WTC11 (cell line): ENCODE measurements around the gene ACRBP. TPM values are rescaled to one million over a fixed set of nuclear protein-coding genes. Genes with fewer than 3 reads are reported as not detected.
"Not testable (repeated sequence)": the region's sequence is repeated elsewhere in the genome, so short reads cannot be mapped to it uniquely, and the experiment has no call there.

Source experiments
- ATAC-seq: fragments of 200-7000 bp; cut with Tn5 transposase; 2 replicates; pipeline ENCODE4 v1.10.0; 2021; ENCODE audit warnings: mild to moderate bottlenecking, moderate library complexity
- CTCF ChIA-PET: fragments of 300-600 bp; sonication (Branson Sonifier 250); formaldehyde crosslinking; loops from one replicate; lab custom pipeline; 2021; ENCODE audit warnings: antibody characterized with exemption; lab: Charles Lee
- POLR2A ChIA-PET: fragments of 350-600 bp; sonication (Branson Sonifier 250); formaldehyde crosslinking; loops from one replicate; lab custom pipeline; 2021; ENCODE audit warnings: antibody characterized with exemption; lab: Charles Lee
- DNase-seq: peaks from one replicate; pipeline ENCODE4 v3.0.0; 2021; ENCODE audit warnings: low spot score
- H3K27ac Mint-ChIP-seq: 2 replicates; pipeline ENCODE4 v1.8.0; 2021; ENCODE audit warnings: mixed read lengths
- H3K27me3 Mint-ChIP-seq: 2 replicates; pipeline ENCODE4 v1.8.0; 2021; ENCODE audit warnings: low read depth, mild to moderate bottlenecking, moderate library complexity, mixed read lengths
- H3K36me3 Mint-ChIP-seq: 2 replicates; pipeline ENCODE4 v1.8.0; 2021; ENCODE audit warnings: mixed read lengths
- H3K4me1 Mint-ChIP-seq: 2 replicates; pipeline ENCODE4 v1.8.0; 2022; ENCODE audit warnings: mixed read lengths
- H3K4me3 Mint-ChIP-seq: 2 replicates; pipeline ENCODE4 v1.8.0; 2021; ENCODE audit warnings: mild to moderate bottlenecking, moderate library complexity, mixed read lengths
- H3K9me3 Mint-ChIP-seq: 2 replicates; pipeline ENCODE4 v1.8.0; 2021; ENCODE audit warnings: mixed read lengths
- ATF2 ChIP-seq: sonication (generic); formaldehyde crosslinking; IDR thresholded peaks from 2 replicates; pipeline ENCODE4 v1.8.1; 2022; ENCODE audit warnings: low read depth, missing genetic modification reagents, borderline replicate concordance
- ATF3 ChIP-seq: sonication (generic); formaldehyde crosslinking; conservative IDR thresholded peaks from 2 replicates; pipeline ENCODE4 v1.8.1; 2022; ENCODE audit warnings: mild to moderate bottlenecking, missing genetic modification reagents
- ATF6 ChIP-seq: sonication (generic); formaldehyde crosslinking; IDR thresholded peaks from 2 replicates; pipeline ENCODE4 v1.8.1; 2023; ENCODE audit warnings: mild to moderate bottlenecking, missing genetic modification reagents
- E2F4 ChIP-seq: sonication (generic); formaldehyde crosslinking; IDR thresholded peaks from 2 replicates; pipeline ENCODE4 v1.8.1; 2022; ENCODE audit warnings: low read depth, mild to moderate bottlenecking, moderate library complexity, missing genetic modification reagents, borderline replicate concordance
- E2F5 ChIP-seq: sonication (generic); formaldehyde crosslinking; IDR thresholded peaks from 2 replicates; pipeline ENCODE4 v1.8.1; 2022; ENCODE audit warnings: mild to moderate bottlenecking, moderate library complexity, missing genetic modification reagents
- ESRRA ChIP-seq: sonication (generic); formaldehyde crosslinking; IDR thresholded peaks from 2 replicates; pipeline ENCODE4 v1.8.1; 2022; ENCODE audit warnings: mild to moderate bottlenecking, missing genetic modification reagents, borderline replicate concordance
- FOXK1 ChIP-seq: sonication (generic); formaldehyde crosslinking; IDR thresholded peaks from 2 replicates; pipeline ENCODE4 v1.8.0; 2022; ENCODE audit warnings: mild to moderate bottlenecking, moderate library complexity, missing genetic modification reagents
- FOXP1 ChIP-seq: sonication (generic); formaldehyde crosslinking; IDR thresholded peaks from 2 replicates; pipeline ENCODE4 v1.8.0; 2022; ENCODE audit warnings: missing genetic modification reagents, mild to moderate bottlenecking, moderate library complexity, borderline replicate concordance
- JAZF1 ChIP-seq: fragments of 250-450 bp; sonication (Bioruptor Pico); IDR thresholded peaks from 2 replicates; pipeline ENCODE4 v1.9.0; 2021; ENCODE audit warnings: moderate library complexity, mild to moderate bottlenecking, inconsistent platforms
- SMAD4 ChIP-seq: sonication (generic); formaldehyde crosslinking; IDR thresholded peaks from 2 replicates; pipeline ENCODE4 v1.8.0; 2022; ENCODE audit warnings: mild to moderate bottlenecking, missing genetic modification reagents
- STAT6 ChIP-seq: sonication (generic); formaldehyde crosslinking; conservative IDR thresholded peaks from 2 replicates; pipeline ENCODE4 v1.8.1; 2023; ENCODE audit warnings: mild to moderate bottlenecking, low read depth, missing genetic modification reagents, moderate library complexity
- ZNF263 ChIP-seq: sonication (generic); formaldehyde crosslinking; IDR thresholded peaks from 2 replicates; pipeline ENCODE4 v1.8.1; 2022; ENCODE audit warnings: low read depth, mild to moderate bottlenecking, moderate library complexity, missing genetic modification reagents
- ZNF281 ChIP-seq: sonication (generic); formaldehyde crosslinking; IDR thresholded peaks from 2 replicates; pipeline ENCODE4 v1.8.0; 2023; ENCODE audit warnings: mild to moderate bottlenecking, missing genetic modification reagents
- ZNF423 ChIP-seq: fragments of 250-450 bp; sonication (Bioruptor Pico); IDR thresholded peaks from 2 replicates; pipeline ENCODE4 v2.1.2; 2022; ENCODE audit warnings: mild to moderate bottlenecking, moderate library complexity
- total RNA-seq: library from RNA; stranded (reverse); gene quantifications from 3 replicates; pipeline ENCODE4 v1.2.3, GENCODE V29; 2021

The ACRBP gene
- total RNA-seq, 1 experiment from 2014 or later: 2.1 TPM

GRCh38 chr12:6602526-6602925 is 44.7 kb downstream of the ACRBP start (continued):
- TF ChIP-seq ATF6 (CRISPR knock-in tag): no peak
- TF ChIP-seq ESRRA (CRISPR knock-in tag): no peak
- TF ChIP-seq ZNF263: no peak
- TF ChIP-seq ATF3: no peak

GRCh38 chr12:6595673-6596072 is 51.6 kb downstream of the ACRBP start:
- CTCF ChIA-PET: interaction anchor here (0.7 to 2.0 kb wide), 6 partner anchors 10 to 825 kb away, joined by 3 to 8 read pairs (median 3); partner anchors contain the start of gene ZNF384
- not testable (repeated sequence) for H3K9me3 Mint-ChIP-seq, H3K27me3 Mint-ChIP-seq, ATAC-seq, H3K4me1 Mint-ChIP-seq, H3K4me3 Mint-ChIP-seq, DNase-seq
- POLR2A ChIA-PET: interaction anchor here (1.6 kb wide), 1 partner anchor 10 kb away, joined by 5 read pairs; no protein-coding TSS in a partner anchor
- H3K36me3 Mint-ChIP-seq: peaks cover 84% of the 10 kb centered on the region
- peak overlapping the region; percentile 26; the same call in 1 of the 2 replicates for H3K27ac Mint-ChIP-seq

- TF ChIP-seq ZNF423 (CRISPR knock-in tag) (no peak), SMAD4 (no peak), ZNF281 (CRISPR knock-in tag) (no peak), FOXK1 (CRISPR knock-in tag) (no peak), E2F5 (CRISPR knock-in tag) (no peak), JAZF1 (CRISPR knock-in tag) (no peak), ATF2 (CRISPR knock-in tag) (no peak), E2F4 (CRISPR knock-in tag) (no peak), STAT6 (no peak), FOXP1 (CRISPR knock-in tag) (no peak)
- Mint-ChIP-seq H3K27ac (no peak overlapping the region), H3K9me3 (no peaks in the 10 kb centered on the region), H3K4me1 (no peaks in the 10 kb centered on the region), H3K4me3 (no peak overlapping the region), H3K27me3 (no peaks in the 10 kb centered on the region), H3K36me3 (peaks cover 87% of the 10 kb centered on the region)
- ChIA-PET POLR2A (no interaction called here), CTCF (no interaction called here)
- no peak for DNase-seq
- ATAC-seq: no peak
Measured at GRCh38 chr12:6592087-6592486, 55.1 kb downstream of the ACRBP start.
